Measurements from ENCODE around the gene PRPF39. TPM values are rescaled to one million over a fixed set of nuclear protein-coding genes. Genes with fewer than 3 reads are reported as not detected.

Gene PRPF39
- total and polyA plus RNA-seq, 10 of the 15 experiments (the other 5 are each of a cell fraction or from before 2014, with no cell fraction given) = 22.1 to 91.7 (median 36.9) TPM

GRCh38 chr14:45078323-45078722 is 5.6 kb upstream of the PRPF39 start:
- no peaks in the 10 kb centered on the region for H3K79me2 ChIP-seq (ENCODE audit: control insufficient read depth, insufficient read depth, low read length)
- ATAC-seq (no peak), DNase-seq (ENCODE audit: low read depth, low spot score) (no peak), FAIRE-seq (no peak)
- in situ Hi-C loops (cut with MboI) = no loop called here
- H3K4me3 ChIP-seq = no peak overlapping the region
- H3K4me1 ChIP-seq (ENCODE audit: control insufficient read depth, insufficient read depth, low read length) = no peaks in the 10 kb centered on the region
- no peak overlapping the region for H3K4me2 ChIP-seq (ENCODE audit: control insufficient read depth, insufficient read depth)
- no peak overlapping the region for H3K9ac ChIP-seq (ENCODE audit: control insufficient read depth, insufficient read depth, low read length)
- CTCF ChIA-PET = interaction anchor here (0.7 kb wide), 1 partner anchor 196 kb away, joined by 3 read pairs; no protein-coding TSS in a partner anchor
- H2AFZ ChIP-seq (ENCODE audit: control insufficient read depth, low read depth, low read length) = no peak overlapping the region
- intact Hi-C loops (cut with micrococcal nuclease; ENCODE audit: unreplicated experiment) = no loop called here
- H3K36me3 ChIP-seq (ENCODE audit: control insufficient read depth in 2 of 2, insufficient read depth in 2 of 2, low read length in 1 of 2) = no peaks in the 10 kb centered on the region
- H3K9me3 ChIP-seq (replicated peaks; ENCODE audit: control insufficient read depth, insufficient read depth, low read length) = no peaks in the 10 kb centered on the region
- BruUV-seq (replicated peaks) = no TSS peak
- SMC1A ChIA-PET (ENCODE audit: uncharacterized antibody, unreplicated experiment) = interaction anchor here (0.6 to 1.2 kb wide), 3 partner anchors 20 to 67 kb away, joined by 3 read pairs; no protein-coding TSS in a partner anchor
- POLR2A ChIA-PET = no interaction called here
- RAD21 ChIA-PET (ENCODE audit: unreplicated experiment) = no interaction called here
- WGBS (ENCODE audit: insufficient coverage, insufficient replicate concordance, low lambda C conversion rate, missing lambda C conversion rate) = 100% methylated on average over 1 of the region's 1 CpG
- no peaks in the 10 kb centered on the region for H4K20me1 ChIP-seq (ENCODE audit: control insufficient read depth, insufficient read depth)
- H3K27me3 ChIP-seq (replicated peaks in 1 of 2; ENCODE audit: control insufficient read depth in 2 of 2, insufficient read depth in 2 of 2, low read length in 1 of 2) = no peaks in the 10 kb centered on the region
- H3K27ac ChIP-seq (ENCODE audit: control insufficient read depth, insufficient read depth) = no peak overlapping the region
- TF ChIP-seq NFXL1 (IDR thresholded peaks at IDR 0.05; ENCODE audit: borderline replicate concordance) (no peak), RAD21 (IDR thresholded peaks at IDR 0.05; ENCODE audit: insufficient read depth, low read depth, low read length) (no peak), NFIC (IDR thresholded peaks at IDR 0.05; ENCODE audit: low read depth, low read length) (no peak), RBBP5 (conservative IDR thresholded peaks at IDR 0.05) (no peak), ETV6 (conservative IDR thresholded peaks at IDR 0.05 in 1 of 2, IDR thresholded peaks at IDR 0.05 in 1 of 2; ENCODE audit: borderline replicate concordance in 1 of 2, low read depth in 1 of 2) (no peak), ZBTB40 (IDR thresholded peaks at IDR 0.05; ENCODE audit: borderline replicate concordance) (no peak), MYB (IDR thresholded peaks at IDR 0.05; ENCODE audit: borderline replicate concordance, low read depth, low read length) (no peak), ZBTB11 (CRISPR knock-in tag; IDR thresholded peaks at IDR 0.05) (no peak), SIX5 (IDR thresholded peaks at IDR 0.05; ENCODE audit: low read depth, low read length, severe bottlenecking) (no peak), ZNF384 (IDR thresholded peaks at IDR 0.05; ENCODE audit: borderline replicate concordance, low read depth, low read length) (no peak), YBX1 (IDR thresholded peaks at IDR 0.05) (no peak), POLR2A (IDR thresholded peaks at IDR 0.05; ENCODE audit: low read depth, low read length) (no peak), SREBF2 (IDR thresholded peaks at IDR 0.05; ENCODE audit: low read length) (no peak), ZSCAN29 (IDR thresholded peaks at IDR 0.05) (no peak), SKIL (IDR thresholded peaks at IDR 0.05; ENCODE audit: low read depth, poor library complexity, severe bottlenecking) (no peak), ZZZ3 (IDR thresholded peaks at IDR 0.05; ENCODE audit: control insufficient read depth, insufficient read length, low read depth) (no peak)
